ENCODE measurements around the gene SCYL1.

GRCh38 chr11:65489035-65489705 lies 35.7 kb upstream of the SCYL1 start:
- TF ChIP-seq, protein P1, sequence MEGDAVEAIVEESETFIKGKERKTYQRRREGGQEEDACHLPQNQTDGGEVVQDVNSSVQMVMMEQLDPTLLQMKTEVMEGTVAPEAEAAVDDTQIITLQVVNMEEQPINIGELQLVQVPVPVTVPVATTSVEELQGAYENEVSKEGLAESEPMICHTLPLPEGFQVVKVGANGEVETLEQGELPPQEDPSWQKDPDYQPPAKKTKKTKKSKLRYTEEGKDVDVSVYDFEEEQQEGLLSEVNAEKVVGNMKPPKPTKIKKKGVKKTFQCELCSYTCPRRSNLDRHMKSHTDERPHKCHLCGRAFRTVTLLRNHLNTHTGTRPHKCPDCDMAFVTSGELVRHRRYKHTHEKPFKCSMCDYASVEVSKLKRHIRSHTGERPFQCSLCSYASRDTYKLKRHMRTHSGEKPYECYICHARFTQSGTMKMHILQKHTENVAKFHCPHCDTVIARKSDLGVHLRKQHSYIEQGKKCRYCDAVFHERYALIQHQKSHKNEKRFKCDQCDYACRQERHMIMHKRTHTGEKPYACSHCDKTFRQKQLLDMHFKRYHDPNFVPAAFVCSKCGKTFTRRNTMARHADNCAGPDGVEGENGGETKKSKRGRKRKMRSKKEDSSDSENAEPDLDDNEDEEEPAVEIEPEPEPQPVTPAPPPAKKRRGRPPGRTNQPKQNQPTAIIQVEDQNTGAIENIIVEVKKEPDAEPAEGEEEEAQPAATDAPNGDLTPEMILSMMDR (IDR thresholded peaks at IDR 0.05): no peak
- no peak for TF ChIP-seq POLR2A (IDR thresholded peaks at IDR 0.05)

All from body of pancreas (tissue), 4 donors.